ENCODE measurements around the gene GLDN. TPM values are rescaled to one million over a fixed set of nuclear protein-coding genes. Genes with fewer than 3 reads are reported as not detected.

GLDN gene
- total and polyA plus RNA-seq, 10 of the 15 experiments (the other 5 are each of a cell fraction or from before 2014, with no cell fraction given): 0.13 TPM; not detected in 9

DNA sequence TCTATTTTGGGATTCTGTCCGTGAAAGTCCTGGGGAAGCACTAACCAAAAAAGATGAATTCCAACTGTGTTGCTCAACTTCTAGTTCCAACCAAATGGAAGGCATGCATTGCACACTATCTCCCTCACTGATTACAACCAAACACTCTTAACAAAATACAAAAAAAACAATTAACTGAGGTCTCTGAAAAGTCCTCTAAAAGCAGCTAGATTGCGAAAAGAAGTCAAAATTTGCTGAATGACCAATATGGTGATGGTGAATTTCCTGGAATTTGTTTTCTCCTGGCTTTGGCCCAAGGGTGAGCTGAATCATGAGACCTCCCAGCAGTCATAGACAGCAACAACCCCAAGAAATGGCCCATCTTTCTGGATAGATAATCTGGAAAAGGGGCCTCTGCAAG is 31.4 kb upstream of the GLDN start:
- Histone ChIP-seq H3K36me3 (ENCODE audit: control insufficient read depth in 2 of 2, insufficient read depth in 2 of 2, low read length in 1 of 2) (no peaks in the 10 kb centered on the region), H3K9ac (ENCODE audit: control insufficient read depth, insufficient read depth, low read length) (no peak overlapping the region), H3K4me2 (ENCODE audit: control insufficient read depth, insufficient read depth) (no peak overlapping the region), H4K20me1 (ENCODE audit: control insufficient read depth, insufficient read depth) (no peaks in the 10 kb centered on the region; the same call in 1 of the 2 replicates), H3K9me3 (replicated peaks; ENCODE audit: control insufficient read depth, insufficient read depth, low read length) (no peaks in the 10 kb centered on the region), H3K4me3 (no peak overlapping the region), H3K79me2 (ENCODE audit: control insufficient read depth, insufficient read depth, low read length) (no peaks in the 10 kb centered on the region), H3K4me1 (ENCODE audit: control insufficient read depth, insufficient read depth, low read length) (no peaks in the 10 kb centered on the region), H3K27ac (ENCODE audit: control insufficient read depth, insufficient read depth) (no peak overlapping the region), H2AFZ (ENCODE audit: control insufficient read depth, low read depth, low read length) (no peak overlapping the region), H3K27me3 (replicated peaks in 1 of 2; ENCODE audit: control insufficient read depth in 2 of 2, insufficient read depth in 2 of 2, low read length in 1 of 2) (peaks cover 0 to 10% of the 10 kb centered on the region in 2 experiments; a peak in 3 of 4 replicates)
- ChIA-PET RAD21 (ENCODE audit: unreplicated experiment) (no interaction called here), SMC1A (ENCODE audit: uncharacterized antibody, unreplicated experiment) (interaction anchor here (1.0 kb wide), 1 partner anchor 20 kb away, joined by 3 read pairs; no protein-coding TSS in a partner anchor), POLR2A (no interaction called here), CTCF (no interaction called here)
- FAIRE-seq: no peak
- 37% methylated on average over 2 of the region's 2 CpGs for WGBS (ENCODE audit: insufficient coverage, insufficient replicate concordance, low lambda C conversion rate, missing lambda C conversion rate)
- TF ChIP-seq RELA (IDR thresholded peaks at IDR 0.05; ENCODE audit: borderline replicate concordance, partially characterized antibody): no peak
- TF ChIP-seq EP300 (IDR thresholded peaks at IDR 0.05; ENCODE audit: borderline replicate concordance in 1 of 2, control insufficient read depth in 1 of 2, low read depth in 2 of 2, low read length in 2 of 2): no peak
- TF ChIP-seq, protein P1, sequence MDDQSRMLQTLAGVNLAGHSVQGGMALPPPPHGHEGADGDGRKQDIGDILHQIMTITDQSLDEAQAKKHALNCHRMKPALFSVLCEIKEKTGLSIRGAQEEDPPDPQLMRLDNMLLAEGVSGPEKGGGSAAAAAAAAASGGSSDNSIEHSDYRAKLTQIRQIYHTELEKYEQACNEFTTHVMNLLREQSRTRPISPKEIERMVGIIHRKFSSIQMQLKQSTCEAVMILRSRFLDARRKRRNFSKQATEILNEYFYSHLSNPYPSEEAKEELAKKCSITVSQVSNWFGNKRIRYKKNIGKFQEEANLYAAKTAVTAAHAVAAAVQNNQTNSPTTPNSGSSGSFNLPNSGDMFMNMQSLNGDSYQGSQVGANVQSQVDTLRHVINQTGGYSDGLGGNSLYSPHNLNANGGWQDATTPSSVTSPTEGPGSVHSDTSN (IDR thresholded peaks at IDR 0.05; ENCODE audit: insufficient replicate concordance, low read depth, low read length): no peak
- TF ChIP-seq MEF2B (IDR thresholded peaks at IDR 0.05; ENCODE audit: partially characterized antibody, poor library complexity, severe bottlenecking): no peak
- TF ChIP-seq, protein P2, sequence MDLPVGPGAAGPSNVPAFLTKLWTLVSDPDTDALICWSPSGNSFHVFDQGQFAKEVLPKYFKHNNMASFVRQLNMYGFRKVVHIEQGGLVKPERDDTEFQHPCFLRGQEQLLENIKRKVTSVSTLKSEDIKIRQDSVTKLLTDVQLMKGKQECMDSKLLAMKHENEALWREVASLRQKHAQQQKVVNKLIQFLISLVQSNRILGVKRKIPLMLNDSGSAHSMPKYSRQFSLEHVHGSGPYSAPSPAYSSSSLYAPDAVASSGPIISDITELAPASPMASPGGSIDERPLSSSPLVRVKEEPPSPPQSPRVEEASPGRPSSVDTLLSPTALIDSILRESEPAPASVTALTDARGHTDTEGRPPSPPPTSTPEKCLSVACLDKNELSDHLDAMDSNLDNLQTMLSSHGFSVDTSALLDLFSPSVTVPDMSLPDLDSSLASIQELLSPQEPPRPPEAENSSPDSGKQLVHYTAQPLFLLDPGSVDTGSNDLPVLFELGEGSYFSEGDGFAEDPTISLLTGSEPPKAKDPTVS (IDR thresholded peaks at IDR 0.05; ENCODE audit: low read depth, low read length): no peak
- no peak for TF ChIP-seq TARDBP (IDR thresholded peaks at IDR 0.05; ENCODE audit: borderline replicate concordance)
- no peak for TF ChIP-seq KDM1A (IDR thresholded peaks at IDR 0.05; ENCODE audit: borderline replicate concordance)
- TF ChIP-seq CBFB (IDR thresholded peaks at IDR 0.05; ENCODE audit: low read depth): no peak
- TF ChIP-seq, protein P3, sequence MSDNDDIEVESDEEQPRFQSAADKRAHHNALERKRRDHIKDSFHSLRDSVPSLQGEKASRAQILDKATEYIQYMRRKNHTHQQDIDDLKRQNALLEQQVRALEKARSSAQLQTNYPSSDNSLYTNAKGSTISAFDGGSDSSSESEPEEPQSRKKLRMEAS (IDR thresholded peaks at IDR 0.05; ENCODE audit: low read depth, low read length): no peak
- TF ChIP-seq POLR2A (IDR thresholded peaks at IDR 0.05; ENCODE audit: low read depth, low read length): no peak
- TF ChIP-seq, protein P4, sequence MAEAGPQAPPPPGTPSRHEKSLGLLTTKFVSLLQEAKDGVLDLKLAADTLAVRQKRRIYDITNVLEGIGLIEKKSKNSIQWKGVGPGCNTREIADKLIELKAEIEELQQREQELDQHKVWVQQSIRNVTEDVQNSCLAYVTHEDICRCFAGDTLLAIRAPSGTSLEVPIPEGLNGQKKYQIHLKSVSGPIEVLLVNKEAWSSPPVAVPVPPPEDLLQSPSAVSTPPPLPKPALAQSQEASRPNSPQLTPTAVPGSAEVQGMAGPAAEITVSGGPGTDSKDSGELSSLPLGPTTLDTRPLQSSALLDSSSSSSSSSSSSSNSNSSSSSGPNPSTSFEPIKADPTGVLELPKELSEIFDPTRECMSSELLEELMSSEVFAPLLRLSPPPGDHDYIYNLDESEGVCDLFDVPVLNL (IDR thresholded peaks at IDR 0.05; ENCODE audit: low read depth, low read length): no peak
- no peak for TF ChIP-seq NR2C1 (IDR thresholded peaks at IDR 0.05)
- no peak for TF ChIP-seq MTA3 (IDR thresholded peaks at IDR 0.05; ENCODE audit: borderline replicate concordance, low read length)
- in situ Hi-C loops (cut with MboI): no loop called here
- no peak for ATAC-seq
- no TSS peak for BruUV-seq (replicated peaks)
- intact Hi-C loops (cut with micrococcal nuclease; ENCODE audit: unreplicated experiment): no loop called here
- DNase-seq (ENCODE audit: low read depth, low spot score): no peak
